Activated naive CD8-positive, alpha-beta T cell treated with anti-CD3 and anti-CD28 coated beads for 36 hours (primary cell): ENCODE data around the gene ALG2. TPM values are rescaled to one million over a fixed set of nuclear protein-coding genes. Genes with fewer than 3 reads are reported as not detected.

Experiments used
- DNase-seq: peaks from one replicate; pipeline ENCODE4 v3.0.0; 2021
- H3K27ac Mint-ChIP-seq: one replicate; pipeline ENCODE4 v1.8.0; 2022; ENCODE audit warnings: mild to moderate bottlenecking, moderate library complexity, mixed read lengths
- H3K27me3 Mint-ChIP-seq: one replicate; pipeline ENCODE4 v1.8.0; 2022; ENCODE audit warnings: mild to moderate bottlenecking, mixed read lengths
- H3K36me3 Mint-ChIP-seq: one replicate; pipeline ENCODE4 v1.8.0; 2021; ENCODE audit warnings: mild to moderate bottlenecking, mixed read lengths
- H3K4me1 Mint-ChIP-seq: one replicate; pipeline ENCODE4 v1.8.0; 2021; ENCODE audit warnings: mixed read lengths
- H3K4me3 Mint-ChIP-seq: one replicate; pipeline ENCODE4 v1.8.0; 2022; ENCODE audit warnings: mild to moderate bottlenecking, moderate library complexity, mixed read lengths
- H3K9me3 Mint-ChIP-seq: one replicate; pipeline ENCODE4 v1.8.0; 2022; ENCODE audit warnings: mixed read lengths
- total RNA-seq, 2 experiments: library from RNA; stranded (reverse); gene quantifications; one replicate each; pipeline ENCODE4 v1.2.3, GENCODE V29; 2021

Gene ALG2
- total RNA-seq, 2 experiments from 2014 or later = 27.3 to 30.3 TPM

GRCh38 chr9:99189887-99190596 is 31.7 kb downstream of the ALG2 start:
- DNase-seq = no peak
- Mint-ChIP-seq H3K36me3 (no peaks in the 10 kb centered on the region), H3K27ac (no peak overlapping the region), H3K27me3 (no peaks in the 10 kb centered on the region), H3K9me3 (no peaks in the 10 kb centered on the region), H3K4me3 (no peak overlapping the region), H3K4me1 (peaks cover 18% of the 10 kb centered on the region)

- no peak overlapping the region for H3K4me3 Mint-ChIP-seq
- H3K9me3 Mint-ChIP-seq = no peaks in the 10 kb centered on the region
- H3K4me1 Mint-ChIP-seq = peaks cover 21% of the 10 kb centered on the region
- DNase-seq = no peak
- H3K27me3 Mint-ChIP-seq = no peaks in the 10 kb centered on the region
- no peak overlapping the region for H3K27ac Mint-ChIP-seq
- no peaks in the 10 kb centered on the region for H3K36me3 Mint-ChIP-seq
Measured at GRCh38 chr9:99189186-99189585, 32.6 kb downstream of the ALG2 start.

DNA sequence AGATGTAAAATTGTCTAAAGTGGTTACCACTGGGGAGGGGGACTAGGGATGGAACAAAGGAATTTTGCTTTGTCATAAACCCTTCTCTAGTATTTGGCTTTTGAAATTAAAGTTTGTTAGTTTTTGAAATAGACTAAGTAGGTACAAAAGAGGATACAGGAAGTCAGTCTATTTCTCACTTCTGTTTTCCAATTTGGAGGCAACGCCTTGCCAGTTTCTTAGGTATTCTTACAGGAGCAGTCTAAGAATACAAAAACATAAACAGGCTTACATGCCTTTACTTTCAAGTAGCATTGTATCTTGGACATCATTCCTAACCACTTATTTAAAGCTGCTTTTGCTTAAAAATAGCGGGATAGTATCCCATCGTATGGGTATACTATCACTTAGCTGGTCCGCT is 34.4 kb downstream of the ALG2 start:
- no peak overlapping the region for H3K27ac Mint-ChIP-seq
- H3K9me3 Mint-ChIP-seq = no peaks in the 10 kb centered on the region
- H3K36me3 Mint-ChIP-seq = no peaks in the 10 kb centered on the region
- peaks cover 32% of the 10 kb centered on the region for H3K4me1 Mint-ChIP-seq
- no peak overlapping the region for H3K4me3 Mint-ChIP-seq
- no peak for DNase-seq
- no peaks in the 10 kb centered on the region for H3K27me3 Mint-ChIP-seq

GRCh38 chr9:99185934-99186333 is 35.8 kb downstream of the ALG2 start:
- Mint-ChIP-seq H3K9me3 (no peaks in the 10 kb centered on the region), H3K4me1 (peaks cover 45% of the 10 kb centered on the region), H3K4me3 (no peak overlapping the region), H3K27ac (no peak overlapping the region), H3K36me3 (peaks cover 6% of the 10 kb centered on the region), H3K27me3 (no peaks in the 10 kb centered on the region)
- no peak for DNase-seq

DNA sequence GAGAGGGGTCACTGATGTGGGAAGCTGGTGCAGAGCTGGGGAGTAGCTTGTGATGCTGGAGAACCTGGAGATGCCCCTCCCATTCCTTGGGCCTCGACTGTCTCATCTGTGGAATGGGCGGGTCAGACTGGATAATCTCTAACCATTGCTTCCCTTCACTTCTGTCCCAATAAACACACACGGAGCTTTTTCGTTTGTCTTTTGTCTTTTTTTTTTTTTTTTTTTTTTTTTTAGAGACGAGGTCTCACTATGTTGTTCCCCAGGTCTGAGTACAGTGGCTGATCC is 36.5 kb downstream of the ALG2 start:
- no peak for DNase-seq
- no peaks in the 10 kb centered on the region for H3K9me3 Mint-ChIP-seq
- H3K27me3 Mint-ChIP-seq = no peaks in the 10 kb centered on the region
- H3K36me3 Mint-ChIP-seq = peaks cover 11% of the 10 kb centered on the region
- H3K4me3 Mint-ChIP-seq = peak overlapping the region; percentile 12
- no peak overlapping the region for H3K27ac Mint-ChIP-seq
- peaks cover 52% of the 10 kb centered on the region for H3K4me1 Mint-ChIP-seq

DNA sequence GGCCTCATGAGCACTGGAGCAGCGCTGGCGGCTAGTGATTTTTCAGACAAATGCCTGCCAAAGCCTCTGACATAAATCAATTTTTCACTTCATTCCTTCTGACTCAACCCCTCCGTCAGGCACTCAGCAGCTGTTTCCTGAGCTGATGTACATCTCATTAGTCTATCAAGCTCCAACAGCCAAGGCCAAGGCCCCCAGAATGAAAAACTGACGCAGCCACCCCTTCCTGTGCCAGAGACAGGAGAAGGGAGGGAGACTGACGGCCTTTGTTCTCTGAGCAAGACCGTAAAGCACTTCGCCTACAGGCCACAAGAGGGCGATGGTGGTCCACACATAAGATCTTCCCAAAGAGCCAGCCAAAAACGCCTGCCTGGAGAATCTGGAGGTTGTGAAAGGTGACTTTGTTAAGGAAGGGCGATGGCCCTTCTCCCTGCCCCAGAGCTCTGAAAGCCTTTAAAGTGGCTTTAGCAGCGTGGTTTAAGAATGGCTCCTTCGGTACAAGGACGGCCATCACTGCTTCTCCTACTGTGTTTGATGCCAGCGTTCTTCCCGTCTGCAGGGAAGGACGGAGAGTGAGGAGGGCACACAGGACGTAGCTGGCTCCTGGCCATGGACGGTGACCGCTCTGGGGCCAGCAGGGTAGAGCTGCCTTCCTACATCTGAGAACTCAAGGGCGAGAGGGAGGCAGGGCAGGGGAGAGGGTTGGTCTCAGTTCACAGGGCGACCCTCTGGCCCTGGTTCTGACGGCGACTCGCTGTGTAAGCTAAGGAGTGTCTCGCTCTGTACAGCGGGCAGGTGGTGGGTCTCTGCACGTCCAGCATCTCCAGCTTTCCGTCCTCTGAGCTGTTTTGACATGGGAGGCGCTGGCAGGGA is 37.0 kb downstream of the ALG2 start:
- peak; percentile 84 for DNase-seq
- peak overlapping the region; percentile 12 for H3K4me3 Mint-ChIP-seq
- peaks cover 56% of the 10 kb centered on the region for H3K4me1 Mint-ChIP-seq
- no peaks in the 10 kb centered on the region for H3K27me3 Mint-ChIP-seq
- H3K36me3 Mint-ChIP-seq = peaks cover 11% of the 10 kb centered on the region
- H3K9me3 Mint-ChIP-seq = no peaks in the 10 kb centered on the region
- peak overlapping the region; percentile 89 for H3K27ac Mint-ChIP-seq

GRCh38 chr9:99184110-99184474 is 37.6 kb downstream of the ALG2 start:
- peaks cover 62% of the 10 kb centered on the region for H3K4me1 Mint-ChIP-seq
- H3K4me3 Mint-ChIP-seq = no peak overlapping the region
- DNase-seq = no peak
- no peaks in the 10 kb centered on the region for H3K9me3 Mint-ChIP-seq
- peaks cover 11% of the 10 kb centered on the region for H3K36me3 Mint-ChIP-seq
- H3K27ac Mint-ChIP-seq = peak overlapping the region; percentile 89
- H3K27me3 Mint-ChIP-seq = no peaks in the 10 kb centered on the region

DNA sequence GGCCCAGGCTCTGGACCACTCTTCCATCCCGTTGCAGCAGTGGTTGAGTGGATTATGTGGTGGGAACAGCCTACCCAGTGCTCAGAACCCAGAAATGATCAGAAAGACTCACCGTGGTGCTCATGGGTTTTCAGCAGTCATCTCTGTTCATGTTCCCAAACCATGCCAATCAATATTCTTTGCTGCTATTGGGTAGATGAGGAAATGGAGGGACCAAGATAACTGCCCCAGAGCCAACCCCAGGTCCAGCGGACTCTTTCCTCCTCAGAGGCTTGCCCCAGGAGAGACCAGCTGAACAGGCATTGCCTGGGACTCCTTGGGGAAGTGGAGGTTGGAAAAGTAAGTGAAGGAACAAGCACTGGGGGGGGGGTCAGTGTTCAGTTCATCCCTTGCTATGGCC is 38.1 kb downstream of the ALG2 start:
- H3K4me1 Mint-ChIP-seq = peaks cover 67% of the 10 kb centered on the region

GRCh38 chr9:99182356-99182755 is 39.4 kb downstream of the ALG2 start:
- Mint-ChIP-seq H3K4me3 (no peak overlapping the region), H3K36me3 (peaks cover 11% of the 10 kb centered on the region), H3K9me3 (no peaks in the 10 kb centered on the region), H3K27ac (peak overlapping the region; percentile 58), H3K27me3 (no peaks in the 10 kb centered on the region), H3K4me1 (peaks cover 66% of the 10 kb centered on the region)
- DNase-seq = no peak

More for the DNA sequence above, 38.1 kb downstream of the ALG2 start:
- no peaks in the 10 kb centered on the region for H3K9me3 Mint-ChIP-seq
- H3K27me3 Mint-ChIP-seq = no peaks in the 10 kb centered on the region
- peak overlapping the region; percentile 89 for H3K27ac Mint-ChIP-seq
- no peak overlapping the region for H3K4me3 Mint-ChIP-seq
- no peak for DNase-seq
- peaks cover 11% of the 10 kb centered on the region for H3K36me3 Mint-ChIP-seq

- peak overlapping the region; percentile 92 for H3K27ac Mint-ChIP-seq
- peaks cover 11% of the 10 kb centered on the region for H3K36me3 Mint-ChIP-seq
- H3K27me3 Mint-ChIP-seq = no peaks in the 10 kb centered on the region
- peaks cover 61% of the 10 kb centered on the region for H3K4me1 Mint-ChIP-seq
- H3K4me3 Mint-ChIP-seq = peak overlapping the region; percentile 44
- peak; percentile 61 for DNase-seq
- no peaks in the 10 kb centered on the region for H3K9me3 Mint-ChIP-seq
Measured at GRCh38 chr9:99181621-99182020, 40.1 kb downstream of the ALG2 start.

DNA sequence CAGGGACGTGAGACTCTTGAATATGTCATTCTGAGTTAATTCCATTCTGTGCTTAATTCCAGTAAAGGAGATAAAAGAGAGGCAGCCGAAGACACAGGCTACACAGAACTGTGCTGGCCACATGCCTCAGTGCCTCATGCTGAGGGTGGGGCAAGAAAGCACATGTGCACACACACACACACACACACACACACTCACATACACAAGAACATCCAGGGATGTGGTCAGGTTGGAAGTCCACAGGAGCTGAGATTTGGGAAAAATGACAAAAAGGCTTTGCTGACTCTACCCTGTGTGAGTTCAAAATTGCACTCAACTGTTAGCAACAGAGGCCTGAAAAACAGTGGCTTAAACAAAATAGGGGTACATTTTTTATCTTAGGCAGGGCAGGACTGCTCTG is 40.5 kb downstream of the ALG2 start:
- Mint-ChIP-seq H3K9me3 (no peaks in the 10 kb centered on the region), H3K27ac (peak overlapping the region; percentile 92), H3K36me3 (peaks cover 11% of the 10 kb centered on the region), H3K27me3 (no peaks in the 10 kb centered on the region), H3K4me3 (no peak overlapping the region), H3K4me1 (peaks cover 65% of the 10 kb centered on the region)
- no peak for DNase-seq

DNA sequence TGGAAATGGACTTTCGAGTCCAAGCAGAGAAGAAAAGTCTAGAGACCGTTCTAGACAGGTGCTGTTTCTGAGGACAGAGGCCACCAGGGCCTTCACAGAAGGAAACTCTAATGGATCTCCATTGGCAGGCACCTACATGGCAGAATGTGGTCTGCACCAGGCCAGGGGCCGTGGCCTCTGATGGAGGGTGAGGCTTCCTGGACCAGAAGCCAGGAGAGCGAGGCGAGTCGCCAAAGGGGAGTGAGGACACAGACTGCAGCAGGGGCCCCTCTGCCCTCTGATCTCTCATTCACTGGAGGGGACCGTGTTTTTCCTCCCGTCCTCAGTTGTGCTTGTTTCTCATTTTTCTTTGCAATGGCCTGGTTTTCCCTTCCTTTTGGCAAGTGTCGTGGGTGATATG is 41.1 kb downstream of the ALG2 start:
- Mint-ChIP-seq H3K9me3 (no peaks in the 10 kb centered on the region), H3K4me3 (peak overlapping the region; percentile 32), H3K27me3 (no peaks in the 10 kb centered on the region), H3K27ac (peak overlapping the region; percentile 92), H3K36me3 (peaks cover 11% of the 10 kb centered on the region), H3K4me1 (peaks cover 65% of the 10 kb centered on the region)
- peak; percentile 30 for DNase-seq

DNA sequence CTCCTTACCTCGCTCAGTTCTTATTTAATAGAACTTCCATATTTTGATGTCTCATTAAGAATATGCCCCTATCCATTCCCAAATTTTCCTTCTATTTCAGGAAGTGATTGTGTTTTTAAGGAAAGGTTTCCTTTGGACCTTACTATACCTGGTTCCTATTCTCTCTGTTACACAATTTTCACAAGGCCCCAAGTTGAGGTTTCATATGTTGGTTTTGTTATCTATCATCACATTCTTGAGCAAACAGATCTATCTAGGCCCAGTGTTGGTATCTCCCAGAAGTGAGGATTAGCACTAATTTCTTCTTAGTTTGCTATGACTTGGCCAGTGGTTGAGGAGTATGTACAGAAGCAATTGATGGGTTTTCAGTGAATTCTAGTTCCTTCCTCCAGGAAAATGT is 41.5 kb downstream of the ALG2 start:
- H3K36me3 Mint-ChIP-seq = peaks cover 11% of the 10 kb centered on the region
- H3K4me1 Mint-ChIP-seq = peaks cover 65% of the 10 kb centered on the region
- no peak for DNase-seq
- no peaks in the 10 kb centered on the region for H3K9me3 Mint-ChIP-seq
- H3K27me3 Mint-ChIP-seq = no peaks in the 10 kb centered on the region
- peak overlapping the region; percentile 92 for H3K27ac Mint-ChIP-seq
- peak overlapping the region; percentile 32 for H3K4me3 Mint-ChIP-seq

DNA sequence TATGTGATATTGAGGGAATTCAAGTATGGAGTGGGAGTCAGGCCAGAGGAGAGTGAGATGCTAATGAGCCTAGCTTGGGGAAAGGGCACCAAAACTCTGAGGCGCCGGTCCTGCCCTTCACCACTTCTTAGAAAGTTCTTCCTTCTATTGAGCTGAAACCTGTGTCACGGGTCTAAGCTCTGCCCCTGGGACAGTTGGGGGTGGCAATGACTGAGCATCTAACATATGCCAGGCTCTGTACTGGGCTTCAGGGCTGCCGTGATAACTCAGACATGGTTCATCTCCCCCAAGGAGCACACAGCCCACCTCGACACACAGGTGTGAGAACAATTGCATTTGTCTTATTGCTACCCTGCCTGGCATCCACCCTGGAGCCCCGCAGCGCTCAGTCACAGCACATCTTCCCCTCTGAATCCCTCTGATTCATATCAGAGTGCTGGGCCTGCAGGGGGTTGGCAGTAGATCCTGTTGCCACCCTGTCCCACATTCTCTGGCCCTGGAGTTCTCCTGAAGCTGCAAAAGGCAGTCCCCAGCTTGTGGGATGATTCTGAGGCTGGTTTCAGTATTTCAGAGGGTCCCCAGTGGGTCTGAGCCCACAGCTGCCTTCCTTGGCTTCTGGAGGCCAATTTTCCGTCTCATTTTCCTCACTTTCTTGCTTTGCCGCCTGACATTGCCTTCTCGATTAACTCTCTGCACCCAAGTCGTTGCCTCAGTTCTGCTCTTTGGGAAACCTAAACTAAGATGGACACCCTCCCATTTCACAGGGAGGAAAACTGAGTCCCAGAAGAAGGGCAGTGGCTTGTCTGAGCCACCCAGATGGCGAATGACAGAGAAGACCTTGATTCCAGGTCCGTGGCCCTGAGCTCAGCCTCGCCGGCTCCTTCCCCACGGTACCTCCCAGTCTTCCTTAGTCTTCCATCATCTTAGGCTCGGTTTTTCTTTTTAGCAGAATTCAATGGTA is 42.5 kb downstream of the ALG2 start:
- H3K4me1 Mint-ChIP-seq = peaks cover 65% of the 10 kb centered on the region
- no peak for DNase-seq
- no peak overlapping the region for H3K27ac Mint-ChIP-seq
- H3K9me3 Mint-ChIP-seq = no peaks in the 10 kb centered on the region
- peaks cover 11% of the 10 kb centered on the region for H3K36me3 Mint-ChIP-seq
- no peak overlapping the region for H3K4me3 Mint-ChIP-seq
- no peaks in the 10 kb centered on the region for H3K27me3 Mint-ChIP-seq
